HG02852 (cell line): ENCODE results near the gene CORO2B.
"Not testable (repeated sequence)": the region's sequence is repeated elsewhere in the genome, so short reads cannot be mapped to it uniquely, and the experiment has no call there.

Experiments used
- ATAC-seq: cut with Tn5 transposase; IDR thresholded peaks from one replicate; pipeline ENCODE4 v1.9.1; 2021; ENCODE audit warnings: mild to moderate bottlenecking, moderate library complexity; ENCODE audit not compliant: unreplicated experiment

The CORO2B gene

DNA sequence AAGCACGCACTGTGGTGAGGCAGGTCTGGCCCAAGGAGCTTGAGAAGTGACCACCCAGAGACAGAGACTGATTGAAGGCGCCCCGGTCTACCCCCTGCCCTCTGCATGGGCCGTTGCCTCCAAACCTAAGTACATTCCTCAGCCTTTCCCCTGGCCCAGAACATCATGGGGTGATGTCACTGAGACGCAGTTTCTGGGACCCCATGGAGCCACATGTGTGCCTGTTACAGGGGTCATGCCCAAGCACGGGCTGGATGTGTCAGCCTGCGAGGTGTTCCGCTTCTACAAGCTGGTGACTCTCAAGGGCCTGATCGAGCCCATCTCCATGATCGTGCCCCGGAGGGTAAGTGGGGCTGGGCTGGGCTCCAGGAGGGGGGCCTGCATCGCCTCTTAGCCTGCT is 139.7 kb downstream of the CORO2B start:
- ATAC-seq: no peak

DNA sequence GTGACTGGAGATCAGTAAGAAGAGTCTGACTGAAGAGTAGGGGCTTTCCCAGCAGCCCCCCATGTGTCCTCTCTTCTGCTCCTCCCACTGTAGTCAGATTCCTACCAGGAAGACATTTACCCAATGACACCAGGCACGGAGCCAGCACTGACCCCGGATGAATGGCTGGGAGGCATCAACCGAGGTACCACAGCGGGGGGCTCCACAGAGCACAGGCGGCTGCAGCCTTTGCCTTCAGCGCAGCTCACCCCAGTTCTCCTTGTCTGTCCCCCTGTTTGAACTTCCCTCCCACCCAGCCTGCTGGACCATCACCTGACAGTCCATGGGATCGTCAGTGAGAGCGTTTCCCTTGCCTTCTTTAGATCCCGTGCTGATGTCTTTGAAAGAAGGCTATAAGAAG is 140.3 kb downstream of the CORO2B start:
- ATAC-seq: no peak

DNA sequence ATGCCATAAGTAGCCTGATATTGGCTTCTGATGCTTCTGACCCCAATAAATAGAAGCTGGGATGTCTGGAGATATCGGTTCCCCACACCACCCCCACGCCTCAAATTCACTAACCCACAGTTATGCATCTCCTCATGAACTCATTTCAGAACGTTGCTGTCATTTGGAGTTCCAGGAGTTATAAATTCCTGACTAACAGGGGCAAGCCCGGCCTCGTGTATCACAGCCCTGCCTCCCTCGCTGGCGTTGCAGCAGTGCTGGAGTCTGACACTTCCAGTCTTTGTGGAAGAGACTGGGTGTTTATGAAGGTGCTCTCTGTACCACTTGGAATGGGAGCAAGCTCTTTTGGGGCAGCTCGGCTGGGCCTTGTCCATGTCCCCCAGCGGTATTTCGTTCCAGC is 140.9 kb downstream of the CORO2B start:
- no peak for ATAC-seq

DNA sequence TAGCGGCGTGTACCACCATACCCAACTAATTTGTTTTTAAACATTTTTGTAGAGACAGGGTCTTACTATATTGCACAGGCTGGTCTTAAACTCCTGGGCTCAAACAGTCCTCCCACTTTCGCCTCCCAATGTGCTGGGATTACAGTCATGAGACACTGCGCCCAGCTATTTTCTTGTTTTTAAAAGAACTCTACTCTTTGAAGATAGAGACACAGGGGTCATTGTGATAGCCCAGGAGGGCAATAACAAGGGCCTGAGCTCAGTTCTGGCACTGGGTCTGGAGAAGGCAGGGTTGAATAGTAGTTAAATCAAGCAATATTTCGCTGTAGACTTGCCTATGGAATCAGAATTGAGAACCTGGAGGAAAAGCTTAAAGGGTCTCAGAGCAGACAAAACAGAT is 143.1 kb downstream of the CORO2B start:
- ATAC-seq: no peak

DNA sequence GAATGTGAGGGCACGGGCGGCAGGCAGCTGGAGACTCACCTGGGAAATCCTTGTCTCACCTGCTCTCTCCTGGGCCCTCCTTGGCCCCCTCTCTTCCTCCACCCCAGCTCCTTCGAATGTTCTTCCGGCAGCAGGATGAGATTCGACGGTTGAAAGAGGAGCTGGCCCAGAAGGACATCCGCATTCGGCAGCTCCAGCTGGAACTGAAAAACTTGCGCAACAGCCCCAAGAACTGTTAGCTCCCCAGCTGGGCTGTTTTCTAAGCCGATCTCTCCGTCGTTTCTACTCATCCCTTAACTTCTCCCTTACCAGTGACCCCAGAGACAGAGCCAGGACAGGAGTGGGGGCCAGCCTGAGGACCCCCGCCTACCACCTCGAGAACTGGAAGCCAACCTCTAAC is 146.9 kb downstream of the CORO2B start:
- ATAC-seq: no peak

DNA sequence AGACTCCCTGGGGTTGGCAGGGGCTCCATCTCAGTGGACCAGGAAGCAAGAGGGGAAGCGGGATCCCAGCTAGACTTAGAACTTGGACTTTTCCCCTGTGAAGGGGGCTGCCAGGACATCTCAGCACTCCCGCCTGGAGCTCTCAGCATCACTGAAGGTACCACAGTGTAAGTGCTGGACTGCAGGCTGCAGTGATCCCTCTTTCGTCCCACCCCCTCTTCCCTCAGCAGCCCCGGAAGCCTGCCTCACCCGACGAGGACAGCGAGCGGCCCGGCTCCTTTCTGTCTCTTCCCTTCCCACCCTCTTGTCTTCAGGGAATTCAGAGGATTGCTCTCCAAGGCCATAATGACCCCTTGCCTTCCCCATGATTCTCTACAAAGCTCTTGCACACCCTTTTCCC is 147.5 kb downstream of the CORO2B start:
- ATAC-seq: no peak

DNA sequence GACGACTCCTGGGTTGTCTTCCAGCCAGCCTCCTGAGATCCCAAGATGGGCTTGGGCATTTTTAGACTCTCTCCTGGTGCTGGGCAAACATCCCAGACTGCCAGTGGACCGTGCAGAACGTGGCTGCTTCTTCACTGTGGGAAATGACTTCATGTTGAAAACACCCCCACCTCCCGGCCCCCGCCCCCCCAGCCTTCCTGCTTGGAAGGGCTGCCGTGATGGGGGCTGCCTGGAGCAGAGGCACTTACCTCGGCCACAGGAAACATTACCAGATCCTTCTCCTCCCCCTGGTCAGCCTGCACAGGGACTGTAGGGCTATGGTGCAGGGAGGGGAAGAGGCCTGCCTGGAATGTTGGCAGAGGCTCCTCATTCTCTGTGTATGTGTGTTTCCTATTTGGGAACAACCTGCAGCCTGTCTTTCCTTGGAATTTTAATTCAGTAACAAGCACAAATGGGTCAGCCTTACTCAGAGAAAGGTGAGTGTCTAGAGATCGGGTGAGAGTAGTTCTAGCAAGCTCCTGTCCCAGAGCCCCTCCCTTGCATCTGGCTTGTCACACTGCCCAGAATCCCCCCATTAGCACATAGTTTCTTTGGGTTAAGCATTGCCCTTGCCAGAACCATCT is 151.1 kb downstream of the CORO2B start:
- no peak for ATAC-seq

DNA sequence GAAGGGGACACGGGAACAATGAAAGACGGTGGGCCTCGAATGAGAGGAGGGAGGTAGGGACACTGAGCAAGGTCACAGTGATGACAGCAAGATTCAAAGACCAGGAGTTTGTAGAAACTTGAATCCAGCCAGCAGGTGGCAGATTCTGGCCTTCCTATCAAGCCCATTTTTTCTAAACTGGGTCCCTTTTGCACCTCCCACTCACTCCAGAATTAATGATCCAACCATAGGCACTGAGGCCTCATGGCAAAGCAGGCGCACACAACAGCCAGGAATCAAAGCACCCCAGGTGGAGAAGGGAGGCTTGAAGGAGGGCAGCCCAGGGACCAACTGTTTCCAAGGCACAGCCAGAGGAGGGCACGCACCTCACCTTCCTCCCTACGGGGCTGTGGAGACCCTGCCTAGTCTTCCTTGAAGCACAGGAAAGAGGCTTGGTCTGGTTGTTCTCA is 151.7 kb downstream of the CORO2B start:
- ATAC-seq: no peak

DNA sequence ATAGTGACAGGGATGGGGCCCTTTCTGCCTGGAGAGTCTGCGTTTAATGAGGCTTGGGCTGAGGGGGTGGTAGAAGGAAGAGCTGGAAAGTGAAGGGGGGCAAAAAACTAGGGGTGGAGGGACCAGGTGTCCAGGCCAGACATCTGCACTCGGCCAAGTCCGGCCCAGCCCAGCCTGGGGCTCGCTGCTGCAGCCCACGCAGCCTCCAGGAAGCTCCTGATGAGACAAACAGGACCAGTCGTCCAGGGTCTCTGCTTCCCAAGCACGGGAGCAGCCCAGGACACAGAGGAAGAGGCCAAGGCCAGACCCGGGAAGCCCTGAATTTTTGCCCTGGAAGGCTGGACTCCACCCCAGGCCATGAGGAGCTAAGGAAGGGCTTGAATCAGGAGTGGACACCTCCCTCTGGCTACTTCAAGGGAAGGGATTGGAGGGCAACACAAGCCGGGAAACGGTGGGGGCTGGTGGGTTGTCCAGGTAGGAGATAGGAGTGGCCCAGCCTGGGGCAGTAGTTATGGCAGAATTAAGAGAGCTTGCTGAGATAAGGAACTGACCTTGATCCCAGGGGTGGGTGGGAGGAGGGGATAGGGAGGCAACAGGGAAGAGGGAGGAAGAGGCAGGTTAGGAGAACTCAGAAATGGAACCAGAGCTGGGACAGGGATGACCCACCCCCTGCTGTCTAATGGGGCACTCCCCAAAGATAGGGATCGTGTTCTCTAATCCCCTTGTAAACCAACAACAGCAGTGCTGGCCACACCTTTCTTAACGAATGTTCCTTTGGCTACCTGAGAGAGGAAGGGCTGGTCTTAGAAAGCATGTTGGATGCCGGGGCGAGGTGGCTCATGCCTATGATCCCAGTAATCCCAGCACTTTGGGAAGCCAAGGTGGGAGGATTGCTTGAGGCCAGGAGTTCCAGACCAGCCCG is 152.4 kb downstream of the CORO2B start:
- no peak for ATAC-seq

DNA sequence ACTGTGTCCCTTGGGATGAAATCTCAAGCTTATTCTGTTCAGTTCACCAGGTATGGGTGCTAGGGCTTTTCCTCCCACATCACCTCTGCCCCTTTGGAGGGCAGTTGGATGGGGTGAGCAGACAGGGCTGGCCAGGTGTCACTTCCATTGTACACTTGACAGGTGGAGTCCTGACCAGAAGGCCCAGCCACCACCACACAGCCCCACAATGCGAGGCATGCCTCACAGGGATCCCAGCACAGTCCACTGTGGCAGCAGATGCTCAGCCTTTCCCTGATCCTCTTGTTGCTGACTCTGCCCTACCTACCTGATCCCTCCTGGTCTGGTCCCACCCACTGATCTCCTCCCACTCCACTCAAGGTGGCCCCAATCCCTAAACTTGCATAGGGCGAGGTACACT is 153.7 kb downstream of the CORO2B start:
- no peak for ATAC-seq

DNA sequence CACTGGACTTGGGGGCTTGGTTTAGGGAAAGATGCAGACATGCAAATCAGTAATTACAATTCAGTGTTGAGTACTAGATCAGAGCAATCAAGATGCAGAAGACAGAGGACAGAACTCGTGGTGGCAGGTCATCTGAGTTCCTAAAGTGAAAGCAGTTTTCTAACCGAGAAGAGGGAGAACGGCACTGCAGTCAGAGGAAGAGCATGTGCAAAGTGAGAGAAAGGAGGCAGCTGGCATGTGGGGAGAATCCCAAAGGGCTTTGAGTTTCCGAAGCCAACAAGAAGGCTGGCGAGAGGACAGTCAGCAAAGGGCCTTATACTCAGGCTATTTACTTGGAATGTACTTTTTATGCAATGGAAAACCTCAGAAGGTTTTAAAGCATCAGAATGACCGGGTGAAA is 154.9 kb downstream of the CORO2B start:
- no peak for ATAC-seq

DNA sequence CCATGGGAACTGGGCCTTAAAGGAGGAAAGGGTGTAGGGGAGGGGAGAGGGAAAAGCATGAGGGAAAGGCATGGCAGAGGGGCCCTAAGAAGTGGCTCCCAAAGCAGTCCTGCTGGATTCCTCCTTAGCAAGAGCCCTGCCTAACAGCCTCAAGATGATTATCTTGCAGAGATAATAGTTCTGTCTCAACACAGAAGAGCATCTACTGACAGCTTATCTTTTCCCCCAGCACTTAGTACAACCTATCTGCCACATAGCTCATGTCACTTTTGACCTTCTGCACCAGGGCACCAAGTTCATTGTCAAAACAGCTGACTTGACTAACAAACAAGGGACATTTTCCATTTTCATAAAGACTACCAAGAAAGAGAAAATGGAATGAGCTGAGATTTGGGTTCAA is 155.6 kb downstream of the CORO2B start:
- no peak for ATAC-seq

DNA sequence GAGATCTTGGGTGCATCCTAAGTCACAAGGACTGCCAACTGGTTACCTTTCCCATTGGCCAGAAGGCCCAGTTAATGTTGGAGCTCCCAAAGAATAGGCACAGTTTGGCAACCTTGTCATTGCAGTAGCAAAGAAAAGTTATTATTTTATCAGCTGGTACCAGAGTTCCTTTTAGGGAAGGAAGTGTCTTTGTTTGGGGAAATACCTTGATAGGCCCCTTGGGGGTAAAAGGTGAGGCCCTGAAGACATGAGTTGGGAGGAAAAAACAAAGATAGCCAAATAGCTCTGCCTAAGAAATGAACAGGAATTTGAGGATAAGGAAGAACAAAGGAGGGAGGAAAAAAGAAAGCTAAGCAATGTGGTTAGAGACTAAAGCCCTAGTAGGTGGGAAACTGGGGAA is 156.1 kb downstream of the CORO2B start:
- ATAC-seq: no peak

DNA sequence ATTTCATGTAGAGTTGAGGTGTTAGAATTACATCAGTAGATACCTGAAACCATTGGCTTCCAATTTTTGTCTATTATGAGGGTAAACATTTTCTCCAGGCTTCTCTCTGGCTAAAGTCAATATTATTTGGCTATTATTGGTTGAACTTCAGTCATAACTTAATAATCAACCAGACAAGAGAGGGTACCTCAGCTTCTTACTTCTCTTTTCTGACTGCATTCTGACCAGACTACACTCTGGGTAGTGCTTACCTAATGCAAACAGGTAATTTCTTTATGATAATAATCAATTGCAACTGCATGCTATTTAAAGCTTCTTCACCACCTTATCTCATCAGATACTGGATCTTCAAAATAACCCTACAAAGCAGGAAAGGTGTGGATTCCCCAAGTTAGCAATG is 156.8 kb downstream of the CORO2B start:
- ATAC-seq: no peak

DNA sequence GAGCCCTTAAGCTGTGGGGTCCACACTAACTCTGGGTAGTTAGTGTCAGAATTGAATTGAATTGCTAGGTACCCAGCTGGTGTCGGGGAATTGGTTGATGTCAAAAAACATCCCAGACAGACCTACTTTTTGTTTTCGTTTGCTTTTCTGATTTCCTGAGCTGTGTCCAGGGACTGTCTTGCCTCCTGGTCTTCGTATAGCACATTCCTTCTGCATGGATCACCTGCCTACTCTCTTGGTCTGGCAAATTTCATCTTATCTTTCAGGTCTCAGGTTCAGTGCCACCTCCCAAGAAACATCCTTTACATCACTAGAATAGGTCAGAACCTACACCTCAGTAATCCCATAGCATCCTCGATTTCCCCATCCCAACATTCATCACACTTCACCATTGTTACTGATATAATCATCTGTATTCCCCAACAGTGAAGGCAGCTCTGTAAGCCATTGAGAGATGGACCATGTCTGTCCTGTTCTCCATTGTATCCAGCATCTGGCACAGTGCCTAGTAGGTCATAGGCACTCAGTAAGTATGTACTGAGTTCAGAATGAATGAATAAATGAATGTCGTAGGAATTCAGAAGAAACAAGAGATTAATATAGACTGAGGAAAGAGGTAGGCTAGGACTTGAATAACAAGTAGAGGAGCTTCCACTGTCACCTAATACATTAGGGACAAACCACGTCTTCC is 160.7 kb downstream of the CORO2B start:
- ATAC-seq: no peak

DNA sequence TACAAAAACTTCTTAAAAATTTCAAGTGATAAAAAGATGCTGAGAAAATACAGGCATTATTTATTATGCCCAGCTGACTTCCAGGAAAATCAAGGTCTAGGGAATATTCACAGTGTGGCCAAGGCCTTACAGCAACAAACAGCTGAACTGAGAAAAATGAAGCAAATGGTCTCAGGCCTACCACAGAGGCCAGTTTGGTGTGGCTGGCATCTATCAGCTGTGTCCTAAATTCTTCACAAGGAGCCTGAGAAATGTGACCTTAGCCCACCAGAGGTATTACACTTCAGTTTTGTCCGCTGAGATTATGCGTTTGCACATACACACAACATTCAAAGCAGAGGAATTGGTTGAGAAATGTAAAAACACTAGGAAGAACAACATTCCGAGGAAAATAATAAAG is 164.5 kb downstream of the CORO2B start:
- no peak for ATAC-seq

DNA sequence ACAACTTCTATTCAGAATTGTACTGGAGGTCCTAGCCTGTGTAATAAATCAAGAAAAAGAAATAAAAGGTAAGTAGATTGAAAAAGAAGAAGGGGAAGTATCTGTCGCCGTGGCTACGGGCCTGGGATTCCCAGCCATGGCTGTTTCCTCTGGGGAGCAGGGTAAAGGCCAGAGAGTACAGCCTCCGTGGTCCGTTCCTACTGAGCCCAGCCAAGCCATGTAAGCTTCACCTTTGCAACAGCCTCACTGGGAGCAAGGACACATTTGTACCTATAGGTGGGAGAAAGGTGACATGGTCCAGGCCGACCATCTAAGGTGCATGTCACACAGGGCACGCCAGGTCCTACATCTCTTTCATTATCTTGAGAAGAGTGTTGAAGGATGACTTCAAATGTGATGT is 170.6 kb downstream of the CORO2B start:
- ATAC-seq: no peak

DNA sequence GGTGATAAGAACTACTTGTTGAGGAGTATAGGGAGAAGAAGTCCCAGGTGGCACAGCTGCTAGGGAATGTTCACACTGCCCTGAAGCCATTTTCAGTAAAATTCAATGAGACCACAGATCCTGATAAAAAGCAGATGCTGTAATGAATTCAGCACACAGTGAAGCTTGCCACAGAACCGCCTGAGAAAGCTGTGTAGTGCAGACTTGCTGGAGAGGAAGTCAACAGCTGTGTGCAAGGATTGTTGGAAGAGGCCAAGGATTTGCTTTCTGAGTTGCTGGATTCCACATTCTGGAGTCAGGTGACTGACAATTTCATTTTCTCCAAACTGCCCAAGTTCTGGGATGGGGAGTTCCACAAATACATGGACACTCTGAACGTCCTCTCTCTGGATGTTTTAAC is 171.0 kb downstream of the CORO2B start:
- no peak for ATAC-seq

DNA sequence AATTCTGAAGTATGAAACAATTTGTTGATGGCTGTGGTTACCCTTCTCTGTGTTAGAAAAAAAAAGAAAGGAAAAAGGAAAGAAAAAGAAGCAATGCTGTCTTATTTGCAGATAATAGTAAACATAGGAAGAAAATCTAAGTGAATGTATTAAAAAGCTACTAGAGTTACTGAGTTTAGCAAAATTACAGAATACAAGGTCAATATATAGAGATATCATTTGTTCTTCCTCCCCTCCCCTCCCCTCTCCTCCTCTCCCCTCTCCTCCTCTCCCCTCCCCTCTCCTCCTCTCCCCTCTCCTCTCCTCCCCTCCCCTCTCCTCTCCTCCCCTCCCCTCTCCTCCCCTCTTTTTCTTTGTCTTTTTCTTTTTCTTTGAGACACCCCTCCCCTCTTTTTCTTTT is 172.8 kb downstream of the CORO2B start:
- ATAC-seq: no peak

DNA sequence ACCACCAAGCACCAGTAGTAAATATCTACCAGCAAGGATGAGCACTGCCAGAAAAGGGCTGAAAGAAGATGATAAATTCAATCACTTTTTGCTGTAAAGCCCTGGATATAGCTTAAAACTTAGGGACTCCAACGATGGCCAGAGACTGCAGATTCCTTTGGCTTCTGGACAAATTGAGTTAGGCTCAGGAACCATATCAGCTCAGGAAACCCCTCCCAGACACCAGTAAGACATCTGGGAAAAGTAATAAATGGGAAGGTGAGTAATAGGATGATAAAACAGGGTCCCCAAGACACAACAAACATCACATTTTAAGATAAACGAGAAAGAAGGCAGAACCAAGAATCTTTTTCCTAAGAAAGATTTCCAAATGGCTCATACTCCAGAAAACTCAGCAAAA is 176.9 kb downstream of the CORO2B start:
- ATAC-seq: no peak

DNA sequence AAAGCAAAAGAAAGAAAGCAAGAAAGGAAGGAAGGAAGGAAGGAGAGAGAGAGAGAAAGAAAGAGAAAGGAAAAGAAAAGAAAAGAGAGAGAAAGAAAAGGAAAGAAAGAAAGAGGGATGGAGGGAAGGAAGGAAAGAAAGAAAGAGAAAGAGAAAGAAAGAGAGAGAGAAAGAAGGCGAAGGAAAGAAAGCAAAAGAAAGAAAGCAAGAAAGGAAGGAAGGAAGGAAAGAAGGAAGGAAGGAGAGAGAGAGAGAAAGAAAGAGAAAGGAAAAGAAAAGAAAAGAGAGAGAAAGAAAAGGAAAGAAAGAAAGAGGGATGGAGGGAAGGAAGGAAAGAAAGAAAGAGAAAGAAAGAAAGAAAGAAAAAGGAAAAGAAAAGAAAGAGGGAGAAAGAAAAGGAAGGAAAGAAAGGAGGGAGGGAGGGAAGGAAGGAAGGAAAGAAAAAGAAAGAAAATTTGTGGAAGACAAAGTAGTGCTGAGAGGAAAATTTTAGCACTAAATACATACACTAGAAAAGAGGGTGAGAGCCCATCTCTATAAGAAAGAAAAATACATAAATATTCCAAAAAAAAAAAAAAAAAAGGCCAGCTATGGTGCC is 181.3 kb downstream of the CORO2B start:
- not testable (repeated sequence) for ATAC-seq
